ENCODE results near the gene AQP3.
"Not testable (repeated sequence)": the region's sequence is repeated elsewhere in the genome, so short reads cannot be mapped to it uniquely, and the experiment has no call there.

AQP3 gene

DNA sequence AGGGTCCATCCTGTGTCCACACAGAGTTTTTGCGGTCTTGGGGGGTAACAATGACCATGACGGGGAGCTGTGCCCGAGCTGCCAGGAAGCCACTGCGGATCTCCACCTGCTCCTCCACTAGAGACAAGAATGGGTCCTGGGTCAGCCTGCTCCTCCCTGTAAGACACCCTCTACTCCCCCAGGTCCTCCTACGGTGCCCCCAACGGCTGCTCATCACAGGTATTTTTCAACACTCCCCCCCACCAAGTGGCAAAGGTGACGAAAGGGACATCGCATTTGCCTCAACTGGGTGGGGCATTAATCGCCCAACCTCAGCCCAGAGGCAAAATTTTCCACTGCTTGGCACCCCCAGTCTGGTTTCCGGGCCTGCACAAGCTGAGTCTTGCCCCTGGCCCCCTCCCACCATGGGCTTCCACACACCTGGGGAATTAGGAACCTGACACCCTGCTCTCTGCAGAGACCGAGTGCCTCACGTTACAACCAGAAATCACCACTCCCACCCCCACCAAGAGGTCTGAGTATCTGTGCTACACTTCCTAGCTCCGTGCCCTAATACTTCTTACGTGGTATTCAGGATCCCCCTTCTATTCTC, 16.7 kb upstream of the AQP3 start:
- no peak for DNase-seq

DNA sequence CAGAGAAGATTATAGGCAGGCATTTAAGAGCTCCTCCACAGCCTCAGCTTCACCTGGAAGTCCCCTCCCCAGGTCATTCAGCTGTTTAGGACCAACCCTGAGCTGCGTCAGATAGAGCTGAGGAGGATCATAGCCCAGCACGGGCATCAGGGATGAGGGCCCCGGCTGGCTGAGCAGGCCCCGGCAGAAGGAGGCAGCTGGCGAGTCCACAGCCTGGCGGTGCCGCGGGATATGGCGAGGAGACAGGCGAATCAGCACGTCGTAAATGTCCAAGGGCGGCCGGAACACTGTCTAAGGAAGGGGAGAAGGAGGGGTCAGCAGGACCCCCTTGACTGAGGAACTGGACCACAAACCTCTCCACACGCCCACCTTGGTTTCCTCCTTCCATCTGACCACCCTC, 15.8 kb upstream of the AQP3 start:
- no peak for DNase-seq

DNA sequence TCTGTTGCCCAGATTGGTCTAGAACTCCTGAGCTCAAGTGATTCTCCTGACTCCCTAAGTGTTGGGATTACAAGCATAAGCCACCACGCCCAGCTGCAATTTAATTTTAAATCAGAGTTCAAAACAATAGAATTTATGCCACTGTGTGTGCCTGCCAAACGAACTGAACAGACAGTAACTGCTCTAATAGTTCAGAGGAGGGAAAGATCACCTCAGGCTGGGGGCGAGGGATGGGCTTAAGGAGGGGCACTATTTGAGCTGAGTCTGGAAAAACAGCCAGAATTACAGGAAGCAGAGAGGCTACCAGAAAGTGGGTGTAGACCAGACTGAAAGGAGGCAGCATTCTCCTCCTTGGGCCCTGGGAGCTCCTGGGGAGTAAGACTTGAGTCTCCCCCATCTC, 14.1 kb upstream of the AQP3 start:
- DNase-seq, result no peak

DNA sequence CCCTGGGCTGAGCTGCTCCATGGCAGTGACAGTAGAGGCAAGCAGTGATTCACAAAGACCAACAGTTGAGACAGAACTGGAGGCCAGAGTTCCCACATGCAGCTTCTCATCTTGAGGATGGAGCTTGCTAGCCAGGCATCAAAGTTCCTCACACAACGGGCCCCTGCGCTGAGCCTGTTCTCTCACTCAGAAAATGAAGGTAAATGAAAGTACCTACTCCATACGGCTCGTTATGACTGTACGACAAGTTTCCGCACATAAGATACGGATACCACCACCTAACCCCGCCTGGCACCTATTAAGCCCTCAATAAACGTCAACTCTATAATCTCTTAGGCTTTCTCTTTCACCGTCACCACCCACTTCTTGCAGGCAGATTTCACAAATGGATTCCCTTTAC, 13.5 kb upstream of the AQP3 start:
- DNase-seq, result no peak

DNA sequence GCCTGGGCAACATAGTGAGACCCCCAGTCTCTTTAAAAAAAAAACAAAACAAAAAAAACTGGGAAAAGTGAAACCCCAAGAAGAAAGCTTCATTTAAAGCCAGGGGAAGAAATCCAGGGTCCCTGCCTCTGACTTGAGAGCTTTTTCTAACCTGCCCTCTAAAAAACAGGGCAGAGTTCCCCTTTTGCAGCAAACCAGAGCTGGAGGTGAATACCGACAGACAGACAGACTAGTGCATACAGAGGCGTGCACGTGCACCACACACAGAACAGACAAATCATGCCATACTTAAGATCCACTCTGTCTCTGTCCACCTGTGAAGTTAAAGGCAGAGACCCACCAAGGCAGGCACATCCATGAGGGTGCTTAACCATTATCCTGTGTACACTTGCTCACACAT, 11.7 kb upstream of the AQP3 start:
- no peak for DNase-seq

- peak in 2 of 4 experiments; percentile 22 to 37 for DNase-seq
These were observed 11.1 kb upstream of the AQP3 start for GRCh38 chr9:33458444-33458843.

DNA sequence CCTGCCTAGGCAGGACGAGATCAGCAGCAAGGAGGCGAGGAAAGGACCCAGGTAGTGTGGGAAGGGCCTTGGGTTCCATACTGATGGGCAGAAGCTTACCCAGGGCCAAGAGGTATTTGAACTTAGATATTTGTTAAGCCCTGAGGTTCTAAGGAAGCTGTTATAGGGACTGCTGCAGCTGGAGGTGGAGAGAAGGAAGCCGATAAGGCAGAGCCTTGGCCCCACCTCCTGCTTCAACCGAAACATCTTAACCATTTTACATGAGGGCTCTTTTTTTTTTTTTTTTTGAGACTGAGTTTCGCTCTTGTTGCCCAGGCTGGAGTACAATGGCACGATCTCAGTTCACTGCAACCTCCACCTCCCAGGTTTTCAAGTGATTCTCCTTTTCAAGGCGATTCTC, 8.6 kb upstream of the AQP3 start:
- peak in 1 of 4 experiments; percentile 29 for DNase-seq

- not testable (repeated sequence) for DNase-seq
These were observed 8.1 kb upstream of the AQP3 start for GRCh38 chr9:33455456-33455855.

GRCh38 chr9:33454661-33455026, 7.3 kb upstream of the AQP3 start:
- not testable (repeated sequence) for DNase-seq

GRCh38 chr9:33453999-33454660, 6.7 kb upstream of the AQP3 start:
- DNase-seq, result no peak

GRCh38 chr9:33453286-33453860, 6.0 kb upstream of the AQP3 start:
- no peak for DNase-seq

GRCh38 chr9:33452828-33453271, 5.5 kb upstream of the AQP3 start:
- peak in 1 of 4 experiments; percentile 16 for DNase-seq

DNA sequence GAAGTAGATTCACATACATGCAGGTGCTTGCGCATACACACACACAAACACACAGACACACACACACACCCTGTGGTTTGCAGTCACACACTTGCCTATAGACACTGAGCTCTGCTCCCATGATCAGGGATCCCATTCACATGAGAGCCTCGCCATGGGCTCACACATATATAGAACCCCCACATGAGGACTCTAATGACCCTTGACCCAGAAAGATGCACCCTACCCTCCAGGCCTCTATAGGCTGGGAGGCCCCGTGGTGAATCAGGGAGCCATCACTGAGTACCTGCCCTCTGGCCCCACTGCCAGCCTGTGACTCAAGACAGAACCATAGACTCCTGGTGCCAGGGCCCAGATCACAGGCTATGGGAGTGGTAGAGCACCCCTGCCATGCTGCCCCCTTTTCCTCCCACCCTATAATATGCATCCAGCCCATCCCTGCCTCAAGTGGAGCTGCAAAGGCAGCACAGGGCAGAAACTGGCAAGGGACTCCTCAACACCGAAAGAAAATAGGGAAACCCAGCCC, 3.3 kb upstream of the AQP3 start:
- no peak for DNase-seq

DNA sequence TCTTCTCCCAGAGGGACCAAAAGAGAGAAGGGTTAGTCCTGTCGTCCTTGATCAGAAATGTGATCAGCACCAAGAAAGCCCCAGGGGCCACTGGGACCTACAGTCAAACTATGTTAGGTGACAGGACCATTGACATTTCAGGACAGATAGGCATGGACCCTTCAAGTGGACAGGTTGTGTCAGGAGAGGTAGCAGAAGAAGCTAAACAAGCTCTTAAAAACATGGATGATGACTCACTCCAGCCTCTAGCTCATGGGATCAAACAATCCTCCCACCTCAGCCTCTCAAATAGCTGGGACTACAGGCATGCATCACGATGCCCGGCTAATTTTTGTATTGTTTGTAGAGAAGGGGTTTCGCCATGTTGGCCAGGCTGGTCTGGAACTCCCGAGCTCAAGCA, 2.3 kb upstream of the AQP3 start:
- DNase-seq, result no peak

- DNase-seq, result no peak
These were observed 583 bp upstream of the AQP3 start for GRCh38 chr9:33447799-33448553.

GRCh38 chr9:33446240-33446945, 1.0 kb downstream of the AQP3 start:
- peak in 1 of 4 experiments; percentile 25 for DNase-seq

GRCh38 chr9:33445389-33446239, 1.8 kb downstream of the AQP3 start:
- no peak for DNase-seq

DNA sequence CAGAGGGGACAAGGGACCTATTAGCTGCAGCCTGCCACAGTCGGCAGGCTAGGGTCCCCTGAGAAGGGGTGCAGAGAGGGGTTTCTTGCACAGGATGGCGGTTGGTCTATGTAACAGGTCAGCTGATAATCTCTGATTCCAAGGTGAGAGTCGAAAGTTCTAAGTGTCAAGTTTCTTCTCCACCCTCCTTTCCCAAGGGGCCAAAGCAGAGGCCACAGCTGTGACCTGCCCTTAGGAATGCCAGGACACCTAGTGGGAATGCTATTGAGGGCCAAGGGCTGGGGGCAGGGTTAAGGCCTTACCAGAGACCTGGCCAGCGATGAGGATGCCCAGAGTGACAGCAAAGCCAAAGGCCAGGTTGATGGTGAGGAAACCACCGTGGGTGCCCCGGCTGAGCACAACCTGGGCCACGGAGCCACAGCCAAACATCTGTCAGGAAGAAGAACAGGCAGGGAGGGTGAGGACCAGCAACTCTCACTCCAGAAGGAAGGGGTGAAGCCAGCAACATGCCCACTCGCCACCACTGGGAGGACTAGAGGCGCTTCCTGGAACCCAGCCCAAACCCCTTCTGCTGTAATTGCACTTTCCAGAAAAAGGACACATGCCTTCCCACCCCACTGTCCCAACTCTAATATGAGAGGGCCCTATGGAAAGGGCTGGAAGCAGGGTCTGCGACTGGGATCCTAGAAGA, 3.8 kb downstream of the AQP3 start:
- DNase-seq, result no peak

GRCh38 chr9:33443047-33443446, 4.3 kb downstream of the AQP3 start:
- DNase-seq, result no peak

DNA sequence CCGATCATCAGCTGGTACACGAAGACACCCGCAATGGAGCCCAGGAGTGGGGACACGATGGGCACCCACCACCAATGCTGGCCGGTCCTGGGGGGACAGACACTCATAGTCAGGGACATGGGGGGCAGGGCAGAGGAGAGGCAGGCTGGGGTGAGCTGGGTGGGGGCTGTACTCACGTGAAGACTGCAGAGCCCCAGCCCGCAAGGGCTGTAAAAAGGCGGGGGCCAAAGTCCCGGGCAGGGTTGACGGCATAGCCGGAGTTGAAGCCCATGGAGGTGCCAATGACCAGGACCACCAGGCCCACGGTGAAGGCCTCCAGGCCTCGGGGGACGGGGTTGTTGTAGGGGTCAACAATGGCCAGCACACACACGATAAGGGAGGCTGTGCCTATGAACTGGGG, 5.3 kb downstream of the AQP3 start:
- DNase-seq, result no peak

DNA sequence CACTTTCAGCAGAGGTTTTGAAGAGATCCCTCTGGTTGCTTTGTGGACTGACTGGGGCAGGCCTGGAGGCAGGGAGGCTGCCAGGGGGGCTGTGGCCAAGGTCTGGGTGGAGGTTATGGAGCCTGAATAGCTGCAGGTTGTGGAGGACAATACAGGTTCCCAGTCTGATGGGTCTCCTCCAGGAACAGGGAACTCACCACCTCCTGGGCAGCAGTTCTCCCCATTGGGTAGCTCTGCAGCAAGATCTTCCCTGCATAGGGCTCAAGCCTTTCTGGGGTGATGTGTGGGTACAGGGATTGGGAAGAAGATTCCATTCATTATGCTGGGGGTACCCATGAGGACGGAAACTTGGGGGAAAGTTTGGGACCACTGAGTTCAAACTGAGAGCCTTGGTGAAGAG, 6.8 kb downstream of the AQP3 start:
- DNase-seq, result no peak
